Measurements from ENCODE around the gene PGAM5.

PGAM5 gene

GRCh38 chr12:132665794-132666193 lies 44.8 kb upstream of the PGAM5 start:
- DNase-seq (ENCODE audit: low read depth), result no peak
- TF ChIP-seq CTCF (conservative IDR thresholded peaks at IDR 0.05; ENCODE audit: low read depth, low read length), result no peak
- no peak overlapping the region for H3K4me3 ChIP-seq (ENCODE audit: low read depth, low read length)

DNA sequence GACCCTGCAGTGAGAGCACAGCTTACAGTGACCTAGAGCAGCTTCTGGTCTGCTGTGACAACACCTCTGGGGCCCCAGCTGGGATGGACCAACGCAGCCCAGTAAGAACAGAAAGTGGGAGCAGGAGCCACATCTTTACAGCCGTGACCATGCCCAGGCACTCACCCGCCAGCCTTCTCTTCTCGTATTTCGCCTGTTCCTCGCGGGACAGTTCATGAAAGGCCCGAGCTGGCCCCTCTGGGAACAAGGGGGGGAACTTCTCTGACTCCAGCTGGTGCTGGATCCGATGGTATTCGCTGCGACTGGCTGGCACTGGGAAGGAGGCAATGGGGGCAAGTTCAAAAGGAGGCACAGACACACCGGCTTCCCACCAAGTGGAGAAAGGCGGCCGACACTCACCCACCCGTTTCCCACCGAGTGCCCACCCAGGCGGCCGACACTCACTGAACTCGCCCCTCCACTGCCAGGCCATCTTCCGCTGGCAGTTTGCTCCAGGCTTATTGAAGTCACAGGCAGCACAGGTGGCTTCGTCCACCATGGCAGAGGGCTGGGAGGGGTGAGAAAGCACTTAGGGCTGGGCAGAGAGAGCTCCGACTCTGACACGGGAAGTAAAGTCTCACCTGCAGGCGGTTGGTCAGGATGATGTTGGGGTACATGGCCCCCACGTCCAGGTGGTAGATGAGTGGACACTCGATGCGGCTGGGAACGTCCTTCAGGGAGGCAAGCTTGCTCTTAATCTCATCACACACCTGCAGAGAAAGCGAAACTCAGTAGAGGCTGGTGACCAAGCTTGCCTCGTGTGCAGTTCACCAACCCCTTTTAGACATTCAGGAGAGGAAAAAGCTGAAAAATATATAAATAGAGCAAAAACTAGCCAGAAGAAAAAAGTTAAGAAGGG lies 42.2 kb upstream of the PGAM5 start:
- H3K4me3 ChIP-seq (ENCODE audit: low read depth, low read length), result no peak overlapping the region
- no peak for DNase-seq (ENCODE audit: low read depth)
- no peak for TF ChIP-seq CTCF (conservative IDR thresholded peaks at IDR 0.05; ENCODE audit: low read depth, low read length)

DNA sequence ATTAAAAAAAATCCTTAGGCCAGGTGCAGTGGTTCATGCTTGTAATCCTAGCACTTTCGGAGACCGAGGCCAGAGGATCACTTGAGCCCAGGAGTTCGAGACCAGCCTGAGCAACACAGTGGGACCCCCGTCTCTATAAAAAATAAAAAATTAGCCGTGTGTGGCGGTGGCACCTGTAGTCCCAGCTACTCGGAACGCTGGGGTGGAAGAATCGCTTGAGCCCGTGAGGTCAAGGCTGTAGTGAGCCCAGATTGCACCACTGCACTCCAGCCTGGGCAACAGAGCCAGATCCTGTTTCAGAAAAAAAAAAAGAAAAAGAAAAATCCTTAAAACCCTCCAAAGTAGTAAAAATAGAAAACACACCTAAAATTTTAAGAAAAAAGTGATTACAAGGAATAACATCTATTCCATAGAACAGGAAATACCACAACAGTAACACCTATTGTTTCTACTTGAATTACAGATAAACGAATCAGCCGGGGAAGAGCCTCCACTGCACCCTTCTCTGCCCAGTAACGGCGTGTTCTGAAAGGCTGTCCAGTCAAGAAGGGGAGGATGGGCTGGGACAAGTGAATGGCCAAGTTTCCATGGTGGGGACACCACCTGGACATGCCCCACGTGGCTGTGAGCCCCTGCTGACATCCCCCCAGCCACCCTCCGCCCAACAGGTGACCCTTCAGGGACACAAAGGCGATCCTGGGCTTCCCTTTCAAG lies 41.3 kb upstream of the PGAM5 start:
- no peak for TF ChIP-seq CTCF (conservative IDR thresholded peaks at IDR 0.05; ENCODE audit: low read depth, low read length)
- no peak overlapping the region for H3K4me3 ChIP-seq (ENCODE audit: low read depth, low read length)
- no peak for DNase-seq (ENCODE audit: low read depth)

DNA sequence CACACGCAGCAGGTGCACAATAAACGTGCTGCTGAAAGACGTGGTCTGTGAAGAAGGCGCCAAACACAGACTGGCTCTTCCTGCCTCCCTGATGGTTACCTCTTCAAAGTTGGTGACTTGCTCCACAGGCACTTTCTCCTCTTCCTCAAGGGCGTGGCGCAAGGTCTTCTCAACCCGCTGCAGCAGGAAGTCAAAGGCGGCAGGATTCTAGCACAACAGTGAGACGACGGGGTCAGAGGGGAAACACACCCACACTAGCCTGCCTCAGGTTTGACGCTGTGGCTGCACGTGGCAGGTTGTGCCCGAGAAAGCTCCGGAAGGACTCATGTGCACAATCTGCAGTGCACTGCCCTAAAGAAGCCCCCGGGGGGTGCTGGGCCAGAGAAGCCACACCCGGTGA lies 38.5 kb upstream of the PGAM5 start:
- H3K4me3 ChIP-seq (ENCODE audit: low read depth, low read length), result no peak overlapping the region
- DNase-seq (ENCODE audit: low read depth), result no peak
- TF ChIP-seq CTCF (conservative IDR thresholded peaks at IDR 0.05; ENCODE audit: low read depth, low read length), result no peak

DNA sequence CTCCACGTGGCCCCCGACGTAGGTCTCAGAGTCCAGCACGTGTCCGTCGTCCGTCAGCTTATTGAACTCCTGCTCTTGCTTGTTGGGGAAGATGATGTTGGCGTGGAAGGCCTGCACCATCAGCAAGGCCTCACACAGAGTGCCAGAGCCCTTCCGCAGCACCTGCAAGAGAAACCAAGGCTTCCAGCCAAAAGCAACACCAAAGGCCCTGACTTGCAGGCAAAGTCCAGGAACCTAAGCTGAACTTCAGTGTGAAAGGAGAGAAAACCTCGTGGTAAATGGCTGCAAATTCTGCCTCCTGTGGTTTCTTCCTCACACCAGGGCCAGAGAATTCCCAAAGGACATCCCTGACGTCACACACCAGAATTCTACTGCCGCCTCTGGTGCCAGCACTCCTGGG lies 38.0 kb upstream of the PGAM5 start:
- DNase-seq (ENCODE audit: low read depth), result no peak
- no peak overlapping the region for H3K4me3 ChIP-seq (ENCODE audit: low read depth, low read length)
- no peak for TF ChIP-seq CTCF (conservative IDR thresholded peaks at IDR 0.05; ENCODE audit: low read depth, low read length)

GRCh38 chr12:132673288-132674179 lies 37.1 kb upstream of the PGAM5 start:
- TF ChIP-seq CTCF (conservative IDR thresholded peaks at IDR 0.05; ENCODE audit: low read depth, low read length), result no peak
- DNase-seq (ENCODE audit: low read depth), result no peak
- no peak overlapping the region for H3K4me3 ChIP-seq (ENCODE audit: low read depth, low read length)

Measured in choroid plexus epithelial cell (primary cell).